ENCODE data around the gene MRPS17. TPM values are rescaled to one million over a fixed set of nuclear protein-coding genes. Genes with fewer than 3 reads are reported as not detected.

The MRPS17 gene
- total RNA-seq, 2 experiments from 2014 or later, result 6.7 to 6.9 TPM

DNA sequence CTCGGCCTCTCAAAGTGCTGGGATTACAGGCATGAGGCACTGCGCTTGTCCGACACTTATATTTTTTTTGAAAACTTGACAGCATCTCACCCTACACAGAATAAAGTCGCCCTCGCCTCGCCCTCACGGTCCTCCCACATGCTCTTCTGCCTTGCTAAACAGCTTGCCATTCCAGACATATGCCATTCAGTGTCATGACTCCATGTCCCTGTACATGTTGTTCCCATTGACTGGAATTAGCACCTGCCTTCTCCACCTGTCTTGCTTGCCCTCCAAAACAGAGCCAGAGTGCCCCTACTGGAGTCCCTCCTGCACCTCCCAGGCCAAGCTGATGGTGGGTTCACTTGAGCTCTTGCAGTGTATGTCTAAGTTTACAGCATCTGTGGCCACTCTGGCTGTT lies 18.9 kb downstream of the MRPS17 start:
- intact Hi-C loops (cut with DNase I, micrococcal nuclease), result no loop called here

DNA sequence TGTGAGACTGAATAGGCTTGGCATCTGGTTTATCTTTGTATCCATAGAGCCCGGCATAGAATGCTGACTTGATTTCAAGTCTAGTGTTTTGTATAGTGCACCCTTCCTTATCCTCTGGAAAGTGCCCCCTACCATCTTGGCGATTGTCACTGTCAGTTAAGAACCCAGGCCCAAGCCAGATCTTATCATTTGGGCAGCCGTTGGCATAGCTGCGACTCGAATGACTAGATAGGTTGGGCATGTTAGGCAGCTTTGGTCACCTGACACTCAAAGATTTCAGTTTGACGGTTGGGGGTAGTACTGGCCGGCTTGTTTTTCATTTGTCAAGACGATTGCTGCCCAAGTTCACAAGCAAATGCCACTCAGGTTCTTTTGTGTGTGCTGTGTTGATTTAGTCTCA lies 19.3 kb downstream of the MRPS17 start:
- no peaks in the 10 kb centered on the region for H3K27me3 ChIP-seq (ENCODE audit: control insufficient read depth in 1 of 2, insufficient read depth in 2 of 2, low read length in 2 of 2)
- Mint-ChIP-seq H3K27me3 (no peaks in the 10 kb centered on the region), H3K36me3 (ENCODE audit: low read depth) (peaks cover 28% of the 10 kb centered on the region), H3K27ac (peak overlapping the region; percentile 9), H3K9me3 (no peaks in the 10 kb centered on the region), H3K4me1 (ENCODE audit: low read depth) (peaks cover 45% of the 10 kb centered on the region), H3K4me3 (no peak overlapping the region)
- intact Hi-C loops (cut with DNase I, micrococcal nuclease), result no loop called here
- no peak overlapping the region for H3K4me3 ChIP-seq (ENCODE audit: low read length)
- TF ChIP-seq, protein P1, sequence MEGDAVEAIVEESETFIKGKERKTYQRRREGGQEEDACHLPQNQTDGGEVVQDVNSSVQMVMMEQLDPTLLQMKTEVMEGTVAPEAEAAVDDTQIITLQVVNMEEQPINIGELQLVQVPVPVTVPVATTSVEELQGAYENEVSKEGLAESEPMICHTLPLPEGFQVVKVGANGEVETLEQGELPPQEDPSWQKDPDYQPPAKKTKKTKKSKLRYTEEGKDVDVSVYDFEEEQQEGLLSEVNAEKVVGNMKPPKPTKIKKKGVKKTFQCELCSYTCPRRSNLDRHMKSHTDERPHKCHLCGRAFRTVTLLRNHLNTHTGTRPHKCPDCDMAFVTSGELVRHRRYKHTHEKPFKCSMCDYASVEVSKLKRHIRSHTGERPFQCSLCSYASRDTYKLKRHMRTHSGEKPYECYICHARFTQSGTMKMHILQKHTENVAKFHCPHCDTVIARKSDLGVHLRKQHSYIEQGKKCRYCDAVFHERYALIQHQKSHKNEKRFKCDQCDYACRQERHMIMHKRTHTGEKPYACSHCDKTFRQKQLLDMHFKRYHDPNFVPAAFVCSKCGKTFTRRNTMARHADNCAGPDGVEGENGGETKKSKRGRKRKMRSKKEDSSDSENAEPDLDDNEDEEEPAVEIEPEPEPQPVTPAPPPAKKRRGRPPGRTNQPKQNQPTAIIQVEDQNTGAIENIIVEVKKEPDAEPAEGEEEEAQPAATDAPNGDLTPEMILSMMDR (IDR thresholded peaks at IDR 0.05), result no peak
- no peak for DNase-seq
- ATAC-seq (ENCODE audit: poor library complexity), result no peak
- peaks cover 5% of the 10 kb centered on the region for H3K36me3 ChIP-seq (ENCODE audit: insufficient read depth, low read length)
- peaks cover 13% of the 10 kb centered on the region for H3K4me1 ChIP-seq (ENCODE audit: insufficient read depth, low read length)
- CTCF ChIA-PET, result no interaction called here
- POLR2A ChIA-PET, result no interaction called here
- no peaks in the 10 kb centered on the region for H3K9me3 ChIP-seq (ENCODE audit: control insufficient read depth in 1 of 2, insufficient read depth in 1 of 2, low read length in 2 of 2)
- H3K27ac ChIP-seq (ENCODE audit: low read depth in 1 of 2, low read length in 2 of 2), result no peak overlapping the region

More for the DNA sequence above, 18.9 kb downstream of the MRPS17 start:
- H3K4me3 Mint-ChIP-seq, result no peak overlapping the region
- CTCF ChIA-PET, result no interaction called here
- H3K27ac Mint-ChIP-seq, result peak overlapping the region; percentile 9
- no peaks in the 10 kb centered on the region for H3K27me3 Mint-ChIP-seq
- TF ChIP-seq, protein P1 (IDR thresholded peaks at IDR 0.05), result no peak
- peaks cover 28% of the 10 kb centered on the region for H3K36me3 Mint-ChIP-seq (ENCODE audit: low read depth)
- H3K9me3 ChIP-seq (ENCODE audit: control insufficient read depth in 1 of 2, insufficient read depth in 1 of 2, low read length in 2 of 2), result no peaks in the 10 kb centered on the region
- H3K27me3 ChIP-seq (ENCODE audit: control insufficient read depth in 1 of 2, insufficient read depth in 2 of 2, low read length in 2 of 2), result no peaks in the 10 kb centered on the region
- peaks cover 49% of the 10 kb centered on the region for H3K4me1 Mint-ChIP-seq (ENCODE audit: low read depth)
- no peak for ATAC-seq (ENCODE audit: poor library complexity)
- H3K9me3 Mint-ChIP-seq, result no peaks in the 10 kb centered on the region
- H3K4me3 ChIP-seq (ENCODE audit: low read length), result no peak overlapping the region
- H3K27ac ChIP-seq (ENCODE audit: low read depth in 1 of 2, low read length in 2 of 2), result no peak overlapping the region
- DNase-seq, result no peak
- POLR2A ChIA-PET, result no interaction called here
- peaks cover 5% of the 10 kb centered on the region for H3K36me3 ChIP-seq (ENCODE audit: insufficient read depth, low read length)
- H3K4me1 ChIP-seq (ENCODE audit: insufficient read depth, low read length), result peaks cover 17% of the 10 kb centered on the region

DNA sequence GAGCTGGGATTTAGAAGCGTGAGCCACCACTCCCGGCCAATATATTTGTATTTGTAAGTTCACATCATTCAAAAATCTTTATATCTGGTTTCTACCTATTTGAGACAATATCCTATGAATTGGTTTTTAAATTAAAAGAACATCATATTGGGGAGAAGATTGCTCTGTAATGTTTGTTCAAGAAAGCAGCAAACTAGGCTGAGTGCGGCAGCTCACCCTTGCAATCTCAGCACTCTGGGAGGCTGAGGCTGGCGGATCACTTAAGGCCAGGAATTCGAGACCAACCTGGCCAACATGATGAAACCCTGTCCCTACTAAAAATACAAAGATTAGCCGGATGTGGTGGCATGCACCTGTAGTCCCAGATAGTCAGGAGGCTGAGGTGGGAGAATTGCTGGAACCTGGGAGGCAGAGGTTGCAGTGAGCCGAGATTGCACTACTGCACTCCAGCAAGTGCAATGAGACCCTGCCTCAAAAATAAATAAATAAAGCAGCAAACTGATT lies 22.1 kb downstream of the MRPS17 start:
- Histone ChIP-seq H3K9me3 (ENCODE audit: control insufficient read depth in 1 of 2, insufficient read depth in 1 of 2, low read length in 2 of 2) (no peaks in the 10 kb centered on the region), H3K27ac (ENCODE audit: low read depth in 1 of 2, low read length in 2 of 2) (no peak overlapping the region), H3K4me3 (ENCODE audit: low read length) (no peak overlapping the region), H3K4me1 (ENCODE audit: insufficient read depth, low read length) (peaks cover under 1% of the 10 kb centered on the region), H3K27me3 (ENCODE audit: control insufficient read depth in 1 of 2, insufficient read depth in 2 of 2, low read length in 2 of 2) (no peaks in the 10 kb centered on the region), H3K36me3 (ENCODE audit: insufficient read depth, low read length) (peaks cover 13% of the 10 kb centered on the region)
- H3K9me3 Mint-ChIP-seq, result no peaks in the 10 kb centered on the region
- intact Hi-C loops (cut with DNase I, micrococcal nuclease), result no loop called here
- peaks cover 43% of the 10 kb centered on the region for H3K36me3 Mint-ChIP-seq (ENCODE audit: low read depth)
- TF ChIP-seq, protein P1 (IDR thresholded peaks at IDR 0.05), result no peak
- no peak overlapping the region for H3K4me3 Mint-ChIP-seq
- ATAC-seq (ENCODE audit: poor library complexity) (no peak), DNase-seq (no peak)
- ChIA-PET CTCF (no interaction called here), POLR2A (no interaction called here)
- H3K4me1 Mint-ChIP-seq (ENCODE audit: low read depth), result peaks cover 33% of the 10 kb centered on the region
- H3K27ac Mint-ChIP-seq, result no peak overlapping the region
- no peaks in the 10 kb centered on the region for H3K27me3 Mint-ChIP-seq
